Liver (tissue), 9 donors: ENCODE data around the gene SIRT6. TPM values are rescaled to one million over a fixed set of nuclear protein-coding genes. Genes with fewer than 3 reads are reported as not detected.

Source experiments
- DNase-seq: peaks from one replicate; pipeline ENCODE4 v3.0.0-alpha.2; 2017; ENCODE audit warnings: low spot score
- H3K27ac ChIP-seq, 2 donors: one replicate each; pipeline ENCODE4 v1.7.0; 2013; ENCODE audit warnings: inconsistent platforms in 2 of 2, low read length in 2 of 2, control low read depth in 1 of 2, low read depth in 1 of 2, mild to moderate bottlenecking in 1 of 2
- H3K27me3 ChIP-seq, 4 donors: one replicate each; pipeline versions ENCODE4 v1.6.1 to v1.7.0; 2013; ENCODE audit warnings: low read length in 3 of 4, inconsistent platforms in 1 of 4, mild to moderate bottlenecking in 1 of 4, moderate library complexity in 1 of 4; ENCODE audit not compliant: control insufficient read depth in 4 of 4, insufficient read depth in 4 of 4
- H3K36me3 ChIP-seq, 4 donors: one replicate each; pipeline versions ENCODE4 v1.6.1 to v1.7.0; 2013; ENCODE audit warnings: low read length in 3 of 4, mild to moderate bottlenecking in 3 of 4, low read depth in 1 of 4, moderate library complexity in 1 of 4; ENCODE audit not compliant: control insufficient read depth in 4 of 4, insufficient read depth in 3 of 4
- H3K4me1 ChIP-seq, 4 donors: one replicate each; pipeline versions ENCODE4 v1.6.1 to v1.7.0; 2013; ENCODE audit warnings: low read length in 3 of 4, mild to moderate bottlenecking in 3 of 4, moderate library complexity in 1 of 4; ENCODE audit not compliant: control insufficient read depth in 4 of 4, insufficient read depth in 4 of 4
- H3K4me3 ChIP-seq, 3 donors: one replicate each; pipeline versions ENCODE4 v1.6.1 to v1.7.0; 2013; ENCODE audit warnings: low read length in 3 of 3, control low read depth in 1 of 3, low read depth in 1 of 3, mild to moderate bottlenecking in 1 of 3
- H3K9ac ChIP-seq, 2 donors: one replicate each; pipeline ENCODE4 v1.7.0; 2013; ENCODE audit warnings: low read length in 2 of 2, mild to moderate bottlenecking in 2 of 2, moderate library complexity in 2 of 2, control low read depth in 1 of 2, low read depth in 1 of 2
- H3K9me3 ChIP-seq, 4 donors: one replicate each; pipeline versions ENCODE4 v1.6.1 to v1.7.0; 2013; ENCODE audit warnings: low read length in 3 of 4; ENCODE audit not compliant: control insufficient read depth in 4 of 4
- EGR1 ChIP-seq, 2 donors: IDR thresholded peaks; 2 replicates each; pipeline ENCODE4 v1.6.1; 2016 to 2018; ENCODE audit warnings: antibody characterized with exemption in 2 of 2, low read depth in 2 of 2
- FOXA1 ChIP-seq: IDR thresholded peaks from 2 replicates; pipeline ENCODE4 v1.6.1; 2016; ENCODE audit warnings: antibody characterized with exemption
- FOXA2 ChIP-seq: IDR thresholded peaks from 2 replicates; pipeline ENCODE4 v1.6.1; 2016; ENCODE audit warnings: antibody characterized with exemption
- GABPA ChIP-seq, 2 donors: IDR thresholded peaks in 1 of 2; conservative IDR thresholded peaks in 1 of 2; 2 replicates each; pipeline ENCODE4 v1.6.1; 2016; ENCODE audit warnings: antibody characterized with exemption in 2 of 2, mild to moderate bottlenecking in 1 of 2, moderate library complexity in 1 of 2
- HNF4A ChIP-seq, 2 donors: conservative IDR thresholded peaks; 2 replicates each; pipeline ENCODE4 v1.6.1; 2016; ENCODE audit warnings: antibody characterized with exemption in 2 of 2, mild to moderate bottlenecking in 2 of 2
- HNF4G ChIP-seq: IDR thresholded peaks from 2 replicates; pipeline ENCODE4 v1.6.1; 2016; ENCODE audit warnings: antibody characterized with exemption
- JUND ChIP-seq, 2 donors: IDR thresholded peaks; 2 replicates each; pipeline ENCODE4 v1.6.1; 2016; ENCODE audit warnings: antibody characterized with exemption in 2 of 2
- NR2F2 ChIP-seq: IDR thresholded peaks from 2 replicates; pipeline ENCODE4 v1.6.1; 2016; ENCODE audit warnings: antibody characterized with exemption
- RAD21 ChIP-seq, 2 donors: IDR thresholded peaks; 2 replicates each; pipeline ENCODE4 v1.6.1; 2016; ENCODE audit warnings: antibody characterized with exemption in 2 of 2, mild to moderate bottlenecking in 2 of 2
- SP1 ChIP-seq: IDR thresholded peaks from 2 replicates; pipeline ENCODE4 v1.6.1; 2018; ENCODE audit warnings: antibody characterized with exemption, mild to moderate bottlenecking
- TAF1 ChIP-seq: conservative IDR thresholded peaks from 2 replicates; pipeline ENCODE4 v1.6.1; 2016; ENCODE audit warnings: antibody characterized with exemption, mild to moderate bottlenecking
- YY1 ChIP-seq: IDR thresholded peaks from 2 replicates; pipeline ENCODE4 v1.6.1; 2016; ENCODE audit warnings: antibody characterized with exemption, mild to moderate bottlenecking
- WGBS: extraction: QIAGEN DNeasy Blood & Tissue Kit; methylation state at CpG from one replicate; pipeline ENCODE4 v1.1.7; 2013; 5-methylcytosine and 5-hydroxymethylcytosine counted together
- polyA plus RNA-seq, 2 donors: library from polyadenylated mRNA; stranded (reverse) in 1 of 2; unstranded in 1 of 2; fragments of 200-250 nt in 1 of 2; fragments of >200 nt in 1 of 2; fragmentation: Nextera tagmentation in 1 of 2; extraction: Ambion mirVana in 1 of 2; gene quantifications; one replicate each; pipeline versions ENCODE4 v1.2.1 to v1.2.3, GENCODE V29; 2013 to 2015
- total RNA-seq, 2 donors: library from RNA; depleted of rRNA; stranded (reverse); fragments of >200 nt; gene quantifications; one replicate each; pipeline ENCODE4 v1.2.3, GENCODE V29; 2014
- TF ChIP-seq, protein P1 (sequence below): IDR thresholded peaks from 2 replicates; pipeline ENCODE4 v1.6.1; 2016; ENCODE audit warnings: antibody characterized with exemption
- TF ChIP-seq, protein P2 (sequence below): fragments of 150-350 bp; IDR thresholded peaks from 2 replicates; pipeline ENCODE4 v1.5.1; 2017; ENCODE audit warnings: improper control_type of control experiment, low read depth, low read length; ENCODE audit not compliant: missing input control
- TF ChIP-seq, protein P3 (sequence below): IDR thresholded peaks from 2 replicates; pipeline ENCODE4 v1.6.1; 2016; ENCODE audit warnings: antibody characterized with exemption
- TF ChIP-seq, protein P4 (sequence below): IDR thresholded peaks from 2 replicates; pipeline ENCODE4 v1.6.1; 2016; ENCODE audit warnings: antibody characterized with exemption
- donor health status: healthy.
- donor health status: healthy.
- donor health status: healthy.
- donor health status: healthy.
- donor health status: healthy.

SIRT6 gene
- total and polyA plus RNA-seq, 4 donors, result 7.7 to 12.7 (median 9.8) TPM

DNA sequence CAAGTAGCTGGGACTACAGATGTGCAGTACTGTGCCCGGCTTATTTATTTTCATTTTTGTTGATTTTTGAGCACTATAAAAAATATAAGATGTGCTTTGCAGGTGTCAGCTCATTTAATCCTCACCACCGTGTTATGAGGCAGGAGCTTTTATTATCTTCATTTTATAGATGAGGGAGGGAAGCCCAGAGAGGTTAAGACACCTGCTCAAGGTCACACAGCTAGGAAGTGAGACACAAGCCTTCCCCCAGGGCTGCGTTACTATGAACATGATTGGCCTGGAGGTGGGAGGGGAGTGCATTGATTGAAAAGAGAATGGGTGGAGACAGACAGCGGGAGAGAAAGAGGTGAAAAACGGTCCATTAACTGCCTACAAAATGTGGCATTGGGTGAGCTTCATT lies 7.3 kb upstream of the SIRT6 start:
- WGBS, result 84% methylated on average over 5 of the region's 5 CpGs
- Histone ChIP-seq H3K27ac (no peak overlapping the region), H3K4me3 (no peak overlapping the region), H3K27me3 (no peaks in the 10 kb centered on the region), H3K4me1 (peaks cover 0 to 7% (median 0%) of the 10 kb centered on the region in 4 donors), H3K9me3 (no peaks in the 10 kb centered on the region), H3K9ac (no peak overlapping the region), H3K36me3 (no peaks in the 10 kb centered on the region)
- no peak for DNase-seq
- TF ChIP-seq HNF4A (conservative IDR thresholded peaks at IDR 0.05), result no peak
- no peak for TF ChIP-seq TAF1
- no peak for TF ChIP-seq NR2F2
- TF ChIP-seq, protein P1, sequence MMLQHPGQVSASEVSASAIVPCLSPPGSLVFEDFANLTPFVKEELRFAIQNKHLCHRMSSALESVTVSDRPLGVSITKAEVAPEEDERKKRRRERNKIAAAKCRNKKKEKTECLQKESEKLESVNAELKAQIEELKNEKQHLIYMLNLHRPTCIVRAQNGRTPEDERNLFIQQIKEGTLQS, result no peak
- TF ChIP-seq, protein P2, sequence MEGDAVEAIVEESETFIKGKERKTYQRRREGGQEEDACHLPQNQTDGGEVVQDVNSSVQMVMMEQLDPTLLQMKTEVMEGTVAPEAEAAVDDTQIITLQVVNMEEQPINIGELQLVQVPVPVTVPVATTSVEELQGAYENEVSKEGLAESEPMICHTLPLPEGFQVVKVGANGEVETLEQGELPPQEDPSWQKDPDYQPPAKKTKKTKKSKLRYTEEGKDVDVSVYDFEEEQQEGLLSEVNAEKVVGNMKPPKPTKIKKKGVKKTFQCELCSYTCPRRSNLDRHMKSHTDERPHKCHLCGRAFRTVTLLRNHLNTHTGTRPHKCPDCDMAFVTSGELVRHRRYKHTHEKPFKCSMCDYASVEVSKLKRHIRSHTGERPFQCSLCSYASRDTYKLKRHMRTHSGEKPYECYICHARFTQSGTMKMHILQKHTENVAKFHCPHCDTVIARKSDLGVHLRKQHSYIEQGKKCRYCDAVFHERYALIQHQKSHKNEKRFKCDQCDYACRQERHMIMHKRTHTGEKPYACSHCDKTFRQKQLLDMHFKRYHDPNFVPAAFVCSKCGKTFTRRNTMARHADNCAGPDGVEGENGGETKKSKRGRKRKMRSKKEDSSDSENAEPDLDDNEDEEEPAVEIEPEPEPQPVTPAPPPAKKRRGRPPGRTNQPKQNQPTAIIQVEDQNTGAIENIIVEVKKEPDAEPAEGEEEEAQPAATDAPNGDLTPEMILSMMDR, result no peak
- TF ChIP-seq, protein P3, sequence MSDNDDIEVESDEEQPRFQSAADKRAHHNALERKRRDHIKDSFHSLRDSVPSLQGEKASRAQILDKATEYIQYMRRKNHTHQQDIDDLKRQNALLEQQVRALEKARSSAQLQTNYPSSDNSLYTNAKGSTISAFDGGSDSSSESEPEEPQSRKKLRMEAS, result no peak
- no peak for TF ChIP-seq FOXA2
- TF ChIP-seq SP1, result no peak
- TF ChIP-seq YY1, result no peak
- no peak for TF ChIP-seq RAD21 (IDR thresholded peaks at IDR 0.05)
- TF ChIP-seq JUND (IDR thresholded peaks at IDR 0.05), result no peak

DNA sequence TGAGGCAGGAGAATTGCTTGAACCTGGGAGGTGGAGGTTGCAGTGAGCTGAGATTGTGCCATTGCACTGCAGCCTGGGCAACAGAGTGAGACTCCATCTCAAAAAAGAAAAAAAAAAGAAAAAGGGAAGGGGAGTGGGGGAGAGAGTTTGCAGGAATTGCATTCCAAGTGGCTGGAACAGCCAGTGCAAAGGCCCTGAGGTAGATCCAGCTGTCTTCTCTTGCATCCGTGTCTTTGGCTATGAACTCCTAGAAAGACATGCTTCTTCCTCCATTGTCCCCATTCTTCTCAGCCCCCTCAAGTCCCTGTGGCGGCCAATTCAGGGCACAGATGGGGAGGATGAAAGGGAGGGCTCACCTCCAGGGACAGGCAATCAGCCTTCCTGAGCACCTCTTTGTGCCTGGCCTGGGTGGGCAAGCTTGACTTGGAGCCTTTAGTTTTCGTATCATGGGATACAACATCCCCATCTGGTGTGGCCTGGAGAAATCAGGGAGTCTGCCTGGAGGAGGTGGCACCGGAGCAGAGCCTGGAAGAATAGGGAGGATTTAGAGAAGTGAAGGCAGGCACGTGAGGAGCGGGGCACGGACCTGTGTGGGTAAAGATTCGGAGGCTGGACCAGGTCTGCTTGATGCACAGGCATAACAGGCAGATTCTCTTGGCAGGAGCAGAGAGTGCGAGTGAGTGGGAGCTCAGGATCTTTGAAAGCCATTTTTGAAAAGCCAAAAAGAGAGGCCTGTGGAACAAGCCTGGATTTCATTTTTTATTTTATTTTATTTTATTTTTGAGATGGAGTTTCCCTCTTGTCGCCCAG lies 5.2 kb upstream of the SIRT6 start:
- TF ChIP-seq, protein P3, result no peak
- no peak for TF ChIP-seq TAF1
- no peak for TF ChIP-seq FOXA1
- no peak for TF ChIP-seq HNF4A (conservative IDR thresholded peaks at IDR 0.05)

DNA sequence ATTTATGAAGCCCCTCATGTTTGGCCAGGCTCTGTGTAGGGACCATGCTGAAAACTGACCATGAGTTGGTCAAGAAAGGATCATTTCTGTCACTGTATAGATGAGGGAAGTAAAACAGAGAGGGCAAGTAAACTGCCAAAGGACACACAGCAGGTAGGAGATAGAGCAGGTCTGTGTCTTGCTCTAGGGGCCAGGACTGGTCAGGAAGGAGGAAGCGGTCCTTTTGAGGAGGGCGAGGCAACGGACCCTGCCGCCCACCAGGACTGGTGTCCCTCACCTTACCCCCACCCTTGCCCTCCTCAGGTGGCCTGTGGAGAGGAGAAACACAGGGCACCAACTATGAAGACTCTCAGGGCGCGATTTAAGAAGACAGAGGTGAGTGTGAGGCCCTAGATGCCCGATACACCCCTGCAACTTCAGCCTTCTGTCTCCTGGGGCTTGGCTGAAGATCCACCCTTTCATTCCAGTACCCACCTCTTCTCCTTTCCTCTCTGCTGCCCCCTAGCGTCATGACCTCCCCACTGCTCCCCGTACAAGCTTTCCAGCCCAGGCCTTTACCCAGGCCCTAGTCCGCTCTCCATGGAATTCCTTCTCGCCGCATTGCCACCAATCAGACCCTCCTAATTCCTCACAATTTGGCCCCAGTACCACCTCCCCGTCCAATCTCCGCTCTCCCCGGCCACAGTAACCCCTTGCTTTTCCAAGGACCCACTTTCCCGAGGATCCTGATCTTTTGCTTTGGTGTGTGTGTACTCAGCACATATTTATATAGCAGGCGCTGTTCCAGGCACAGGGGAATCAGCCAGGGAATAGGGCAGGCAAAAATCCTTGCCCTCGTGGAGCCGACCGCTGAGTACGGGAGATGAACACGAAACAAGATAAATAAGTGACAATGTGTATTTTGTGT lies 4.0 kb upstream of the SIRT6 start:
- Histone ChIP-seq H3K27ac (peak overlapping the region; percentile 45 to 78), H3K4me1 (peaks cover 3 to 20% (median 14%) of the 10 kb centered on the region in 4 donors), H3K27me3 (no peaks in the 10 kb centered on the region), H3K36me3 (no peaks in the 10 kb centered on the region), H3K9ac (peak overlapping the region in 1 of 2 donors; percentile 76), H3K9me3 (no peaks in the 10 kb centered on the region), H3K4me3 (no peak overlapping the region)
- DNase-seq, result peak; percentile 89
- WGBS, result 23% methylated on average over 22 of the region's 22 CpGs
- TF ChIP-seq GABPA (IDR thresholded peaks at IDR 0.05 in 1 of 2, conservative IDR thresholded peaks at IDR 0.05 in 1 of 2) (peak in 1 of 2 donors; percentile 32), EGR1 (IDR thresholded peaks at IDR 0.05; ENCODE audit: low read depth in 2 of 2) (no peak), HNF4A (conservative IDR thresholded peaks at IDR 0.05) (peak; percentile 47 to 75), HNF4G (peak; percentile 11), FOXA2 (peak; percentile 65), TAF1 (peak; percentile 27), YY1 (peak; percentile 68), NR2F2 (no peak), JUND (IDR thresholded peaks at IDR 0.05) (no peak)
- TF ChIP-seq, protein P3, result peak; percentile 82
- TF ChIP-seq, protein P1, result no peak
- TF ChIP-seq, protein P4, sequence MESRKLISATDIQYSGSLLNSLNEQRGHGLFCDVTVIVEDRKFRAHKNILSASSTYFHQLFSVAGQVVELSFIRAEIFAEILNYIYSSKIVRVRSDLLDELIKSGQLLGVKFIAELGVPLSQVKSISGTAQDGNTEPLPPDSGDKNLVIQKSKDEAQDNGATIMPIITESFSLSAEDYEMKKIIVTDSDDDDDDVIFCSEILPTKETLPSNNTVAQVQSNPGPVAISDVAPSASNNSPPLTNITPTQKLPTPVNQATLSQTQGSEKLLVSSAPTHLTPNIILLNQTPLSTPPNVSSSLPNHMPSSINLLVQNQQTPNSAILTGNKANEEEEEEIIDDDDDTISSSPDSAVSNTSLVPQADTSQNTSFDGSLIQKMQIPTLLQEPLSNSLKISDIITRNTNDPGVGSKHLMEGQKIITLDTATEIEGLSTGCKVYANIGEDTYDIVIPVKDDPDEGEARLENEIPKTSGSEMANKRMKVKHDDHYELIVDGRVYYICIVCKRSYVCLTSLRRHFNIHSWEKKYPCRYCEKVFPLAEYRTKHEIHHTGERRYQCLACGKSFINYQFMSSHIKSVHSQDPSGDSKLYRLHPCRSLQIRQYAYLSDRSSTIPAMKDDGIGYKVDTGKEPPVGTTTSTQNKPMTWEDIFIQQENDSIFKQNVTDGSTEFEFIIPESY, result peak; percentile 65
- TF ChIP-seq, protein P2, result peak; percentile 87

More for the DNA sequence above, 5.2 kb upstream of the SIRT6 start:
- H3K9ac ChIP-seq, result no peak overlapping the region
- DNase-seq, result no peak
- no peaks in the 10 kb centered on the region for H3K36me3 ChIP-seq
- no peak overlapping the region for H3K4me3 ChIP-seq
- no peaks in the 10 kb centered on the region for H3K27me3 ChIP-seq
- H3K9me3 ChIP-seq, result no peaks in the 10 kb centered on the region
- WGBS, result 95% methylated on average over 10 of the region's 10 CpGs
- H3K27ac ChIP-seq, result no peak overlapping the region
- H3K4me1 ChIP-seq, result peaks cover 3 to 11% (median 6%) of the 10 kb centered on the region in 4 donors
